ENCODE results near the gene AIG1.

The AIG1 gene

DNA sequence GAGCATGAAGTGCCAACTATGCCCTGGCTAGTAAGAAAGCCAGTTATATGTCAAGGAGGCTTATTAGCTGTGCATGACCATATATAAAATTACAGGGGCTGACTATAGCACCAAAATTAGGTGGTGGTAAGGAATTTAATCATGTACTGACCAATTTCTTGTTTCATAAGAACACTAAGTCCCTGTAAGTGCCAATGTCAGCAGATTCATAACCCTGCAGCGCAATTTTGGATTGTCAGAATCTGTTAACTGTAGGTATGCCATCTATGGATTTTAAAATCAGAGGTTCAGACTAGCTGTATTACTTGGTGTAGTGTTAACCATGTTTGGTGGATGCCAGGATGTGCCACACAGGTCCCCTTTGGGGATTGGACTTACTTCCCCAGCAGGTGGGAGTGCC lies 207.8 kb downstream of the AIG1 start:
- TF ChIP-seq, protein P1, sequence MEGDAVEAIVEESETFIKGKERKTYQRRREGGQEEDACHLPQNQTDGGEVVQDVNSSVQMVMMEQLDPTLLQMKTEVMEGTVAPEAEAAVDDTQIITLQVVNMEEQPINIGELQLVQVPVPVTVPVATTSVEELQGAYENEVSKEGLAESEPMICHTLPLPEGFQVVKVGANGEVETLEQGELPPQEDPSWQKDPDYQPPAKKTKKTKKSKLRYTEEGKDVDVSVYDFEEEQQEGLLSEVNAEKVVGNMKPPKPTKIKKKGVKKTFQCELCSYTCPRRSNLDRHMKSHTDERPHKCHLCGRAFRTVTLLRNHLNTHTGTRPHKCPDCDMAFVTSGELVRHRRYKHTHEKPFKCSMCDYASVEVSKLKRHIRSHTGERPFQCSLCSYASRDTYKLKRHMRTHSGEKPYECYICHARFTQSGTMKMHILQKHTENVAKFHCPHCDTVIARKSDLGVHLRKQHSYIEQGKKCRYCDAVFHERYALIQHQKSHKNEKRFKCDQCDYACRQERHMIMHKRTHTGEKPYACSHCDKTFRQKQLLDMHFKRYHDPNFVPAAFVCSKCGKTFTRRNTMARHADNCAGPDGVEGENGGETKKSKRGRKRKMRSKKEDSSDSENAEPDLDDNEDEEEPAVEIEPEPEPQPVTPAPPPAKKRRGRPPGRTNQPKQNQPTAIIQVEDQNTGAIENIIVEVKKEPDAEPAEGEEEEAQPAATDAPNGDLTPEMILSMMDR (IDR thresholded peaks at IDR 0.05; ENCODE audit: low read depth, low read length): no peak
- H3K4me3 ChIP-seq (ENCODE audit: low read depth, low read length): no peak overlapping the region

DNA sequence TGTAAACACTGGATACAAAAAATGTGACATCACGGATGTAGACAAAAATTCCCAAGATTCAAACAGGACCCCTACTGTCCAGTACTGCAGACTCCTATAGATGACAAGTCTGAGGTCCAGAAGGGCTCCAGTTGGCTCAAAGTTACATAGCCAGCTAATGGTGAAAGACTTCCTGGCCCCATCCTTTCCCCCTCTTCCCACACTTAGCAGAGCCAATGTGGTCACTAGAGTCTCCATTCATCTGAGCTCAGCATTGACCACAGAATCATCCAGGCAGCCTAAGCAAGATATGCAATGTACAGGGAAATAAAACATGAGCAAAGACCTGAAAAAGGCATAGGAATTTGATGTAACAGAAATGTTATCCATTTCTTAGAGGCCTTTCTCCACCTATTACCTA lies 209.3 kb downstream of the AIG1 start:
- H3K4me3 ChIP-seq (ENCODE audit: low read depth, low read length): no peak overlapping the region
- TF ChIP-seq, protein P1 (IDR thresholded peaks at IDR 0.05; ENCODE audit: low read depth, low read length): no peak

DNA sequence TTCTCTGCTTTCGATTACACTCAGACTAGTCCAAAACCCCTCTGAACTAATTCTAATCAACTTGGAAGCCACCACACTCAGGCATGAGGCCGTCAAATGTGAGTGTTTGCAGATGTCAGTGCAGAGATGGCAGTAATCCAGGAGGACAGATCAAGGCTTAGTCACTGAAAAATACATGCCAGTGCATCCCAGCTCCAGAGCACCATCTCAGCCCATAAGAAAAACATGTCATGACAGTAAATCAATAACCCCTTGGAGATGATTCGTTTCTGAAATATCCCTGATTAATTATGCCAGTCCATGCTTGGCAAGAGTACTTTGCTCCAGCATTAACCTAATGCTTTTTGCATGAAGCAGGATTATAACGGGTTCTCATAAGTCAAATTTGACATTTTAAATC lies 210.3 kb downstream of the AIG1 start:
- TF ChIP-seq, protein P1 (IDR thresholded peaks at IDR 0.05; ENCODE audit: low read depth, low read length): no peak
- H3K4me3 ChIP-seq (ENCODE audit: low read depth, low read length): no peak overlapping the region

DNA sequence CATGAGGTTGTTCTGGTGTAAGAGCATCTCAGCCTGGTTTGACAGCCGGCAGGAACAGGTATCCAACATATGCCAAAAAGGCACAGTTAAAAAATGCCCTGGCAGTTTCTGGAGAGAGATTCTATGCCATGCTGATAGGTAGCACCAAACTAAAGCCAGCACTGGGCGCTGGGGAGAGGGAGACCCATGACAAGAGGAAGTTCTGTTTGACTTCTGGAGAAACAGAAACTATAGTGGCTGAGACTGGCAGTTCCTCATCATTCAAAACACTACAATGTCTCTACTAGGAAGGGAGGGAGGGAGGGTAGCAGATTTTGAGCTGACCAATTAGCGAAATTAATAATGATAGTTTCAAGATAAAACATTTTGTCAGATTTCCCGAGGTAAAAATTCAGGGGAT lies 215.7 kb downstream of the AIG1 start:
- TF ChIP-seq, protein P1 (IDR thresholded peaks at IDR 0.05; ENCODE audit: low read depth, low read length): no peak
- no peak overlapping the region for H3K4me3 ChIP-seq (ENCODE audit: low read depth, low read length)

DNA sequence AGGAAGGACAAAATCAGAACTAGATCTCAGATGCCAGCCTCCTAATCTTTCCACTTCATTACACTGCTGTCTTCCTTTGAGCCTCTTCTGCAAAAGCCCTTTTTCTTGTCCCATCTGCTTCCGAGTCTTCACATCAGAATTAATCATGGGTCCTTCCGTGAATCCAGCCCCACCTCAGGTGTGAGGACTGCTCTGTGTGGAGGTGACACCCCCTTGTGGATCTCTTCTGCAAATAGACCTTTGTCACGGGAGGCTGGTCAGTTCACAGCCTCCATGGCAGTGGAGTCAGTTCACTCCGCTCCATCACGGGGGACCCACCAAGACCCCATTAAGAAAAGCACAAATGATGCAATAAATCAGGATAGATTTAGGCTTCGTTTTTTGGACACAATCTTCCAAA lies 218.7 kb downstream of the AIG1 start:
- no peak overlapping the region for H3K4me3 ChIP-seq (ENCODE audit: low read depth, low read length)
- TF ChIP-seq, protein P1 (IDR thresholded peaks at IDR 0.05; ENCODE audit: low read depth, low read length): no peak

DNA sequence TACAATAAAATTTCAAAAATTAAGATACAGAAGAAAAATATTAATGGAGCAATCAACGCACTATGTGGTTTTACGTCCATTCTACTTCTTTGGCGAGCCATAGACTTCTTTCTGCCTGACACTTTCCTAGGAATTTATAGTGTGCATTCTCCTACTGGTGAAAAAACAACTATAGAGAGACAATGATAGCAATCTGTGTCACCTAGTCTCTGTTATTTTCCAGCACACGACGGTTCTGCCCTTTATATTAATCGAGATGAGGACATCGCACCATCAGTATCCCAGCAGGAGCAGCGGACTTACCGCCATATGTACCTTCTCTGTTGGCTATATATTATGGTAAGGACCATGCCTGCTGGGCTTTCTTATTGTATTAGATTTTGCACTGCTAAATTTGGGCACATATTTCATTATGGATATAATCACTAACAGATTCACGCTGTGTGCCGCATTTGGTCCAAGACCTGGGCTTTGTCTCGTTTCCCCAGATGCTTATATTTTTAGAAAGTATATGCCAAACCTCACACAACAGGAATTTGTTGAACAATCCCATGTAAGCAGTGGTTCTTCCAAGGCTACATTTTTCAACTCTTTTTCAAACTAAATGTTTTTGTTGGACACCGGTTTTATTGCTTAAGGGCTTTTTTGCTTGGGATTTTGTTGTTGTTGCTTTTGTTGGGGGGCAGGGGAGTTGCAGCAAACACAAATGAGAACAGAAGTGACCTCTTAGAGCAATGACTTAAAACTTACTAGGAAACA lies 223.4 kb downstream of the AIG1 start:
- no peak overlapping the region for H3K4me3 ChIP-seq (ENCODE audit: low read depth, low read length)
- TF ChIP-seq, protein P1 (IDR thresholded peaks at IDR 0.05; ENCODE audit: low read depth, low read length): no peak

DNA sequence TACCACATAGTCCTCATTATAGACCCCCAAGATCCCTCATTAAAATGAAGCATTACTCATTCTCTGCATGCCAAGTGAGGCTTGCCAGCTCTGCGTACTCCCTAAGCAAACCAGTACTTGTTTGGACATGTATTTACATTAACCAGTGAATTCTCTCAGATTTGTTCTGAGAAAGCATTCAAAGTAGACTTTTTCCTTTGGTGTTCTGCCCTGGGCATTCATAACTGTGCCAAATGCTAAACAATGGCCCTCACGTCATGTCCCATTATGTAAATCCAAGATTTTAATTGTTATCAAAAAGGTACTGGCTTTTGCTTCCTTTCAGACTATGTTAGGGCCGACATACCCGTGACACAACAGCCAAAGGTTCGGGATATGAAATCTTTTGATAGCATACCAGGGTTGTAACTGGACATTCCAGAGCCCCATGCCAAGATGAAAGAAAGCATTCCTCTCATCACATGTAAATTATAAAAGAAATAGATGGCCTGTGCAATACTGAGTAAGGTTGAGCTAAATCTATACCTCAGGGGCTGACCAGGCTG lies 225.6 kb downstream of the AIG1 start:
- TF ChIP-seq, protein P1 (IDR thresholded peaks at IDR 0.05; ENCODE audit: low read depth, low read length): no peak
- no peak overlapping the region for H3K4me3 ChIP-seq (ENCODE audit: low read depth, low read length)
